HG02973 (cell line): Measurements from ENCODE around the gene CROCC2.

Experiments
- ATAC-seq: cut with Tn5 transposase; IDR thresholded peaks from one replicate; pipeline ENCODE4 v1.9.1; 2021; ENCODE audit warnings: moderate library complexity; ENCODE audit not compliant: unreplicated experiment

CROCC2 gene

DNA sequence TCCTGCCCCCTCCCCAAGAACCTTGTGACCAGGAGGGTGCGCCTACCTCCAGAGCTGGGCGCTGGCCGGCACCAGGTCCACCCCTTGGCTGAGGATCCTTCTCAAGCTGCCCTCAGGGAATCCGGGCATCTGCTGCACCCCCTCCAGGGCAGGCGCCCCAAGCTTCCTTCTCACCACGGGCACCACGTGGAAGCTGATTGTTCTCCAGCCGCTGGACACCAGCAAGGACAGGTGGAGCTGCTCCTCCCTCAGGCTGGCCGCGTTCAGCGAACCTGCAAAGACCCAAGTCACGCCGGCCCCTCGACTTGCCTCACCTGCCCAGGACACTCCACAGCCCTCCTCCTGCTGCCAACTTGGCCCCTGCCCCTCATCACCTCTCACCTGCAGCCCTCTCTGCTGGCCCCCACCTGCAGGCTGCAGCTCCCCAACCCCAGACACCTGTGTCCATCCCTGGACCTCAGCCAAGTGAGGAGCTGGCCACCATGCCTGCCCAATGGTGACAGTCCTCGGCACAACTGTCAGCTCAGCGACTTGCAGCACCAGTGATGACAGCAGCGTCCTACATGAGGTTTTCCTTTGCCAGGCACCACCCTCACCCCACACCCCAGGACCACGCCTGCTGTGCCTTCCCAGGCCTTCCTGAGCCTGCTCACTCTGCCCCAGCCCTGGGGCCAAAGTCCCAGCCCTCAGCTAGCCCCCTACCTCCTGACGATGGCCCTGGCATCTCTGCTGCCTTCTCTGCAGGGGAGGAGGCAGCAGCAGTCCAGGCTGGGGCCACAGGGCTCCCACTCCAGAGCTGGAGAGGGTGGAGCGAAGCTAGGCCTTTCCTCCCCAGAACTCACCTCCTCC is 14.4 kb upstream of the CROCC2 start:
- ATAC-seq: no peak

DNA sequence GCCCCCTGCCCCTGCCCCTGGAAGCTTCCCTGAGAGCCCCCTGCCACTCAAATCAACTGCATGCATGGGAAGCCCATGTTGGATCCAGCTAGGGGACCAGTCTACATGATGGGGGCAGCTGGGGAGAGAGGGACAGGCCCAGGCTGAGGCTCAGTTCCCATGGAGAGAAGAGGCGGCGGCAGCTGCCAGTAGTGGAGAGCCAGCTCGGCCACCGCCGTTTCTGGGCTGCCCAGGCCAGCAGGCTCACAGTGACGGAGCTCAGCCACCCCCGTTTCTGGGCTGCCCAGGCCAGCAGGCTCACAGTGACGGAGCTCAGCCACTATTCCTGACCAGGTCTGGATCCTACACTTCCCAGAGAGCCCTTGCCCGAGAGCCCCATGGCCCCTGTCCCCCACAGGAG is 13.8 kb upstream of the CROCC2 start:
- ATAC-seq: no peak

DNA sequence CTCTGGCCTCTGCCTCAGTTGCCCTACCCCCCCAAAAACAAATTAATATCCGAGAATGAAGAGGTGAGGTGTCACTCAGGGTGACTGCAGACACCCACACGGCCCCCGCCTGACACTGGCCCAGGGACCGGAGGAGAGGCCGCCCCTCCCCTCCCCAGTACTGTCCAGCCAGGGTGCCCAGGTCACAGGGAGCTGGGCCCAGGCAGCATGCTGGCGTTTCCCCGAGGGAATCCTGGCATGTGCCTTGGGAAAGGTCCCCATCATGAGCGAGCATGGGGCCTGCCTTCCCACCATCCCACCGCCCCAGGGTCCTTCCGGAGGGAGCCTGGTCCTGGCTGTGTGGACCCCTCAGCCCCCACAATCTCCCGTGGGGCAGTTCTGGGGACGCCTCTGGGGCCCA is 13.2 kb upstream of the CROCC2 start:
- ATAC-seq: no peak

DNA sequence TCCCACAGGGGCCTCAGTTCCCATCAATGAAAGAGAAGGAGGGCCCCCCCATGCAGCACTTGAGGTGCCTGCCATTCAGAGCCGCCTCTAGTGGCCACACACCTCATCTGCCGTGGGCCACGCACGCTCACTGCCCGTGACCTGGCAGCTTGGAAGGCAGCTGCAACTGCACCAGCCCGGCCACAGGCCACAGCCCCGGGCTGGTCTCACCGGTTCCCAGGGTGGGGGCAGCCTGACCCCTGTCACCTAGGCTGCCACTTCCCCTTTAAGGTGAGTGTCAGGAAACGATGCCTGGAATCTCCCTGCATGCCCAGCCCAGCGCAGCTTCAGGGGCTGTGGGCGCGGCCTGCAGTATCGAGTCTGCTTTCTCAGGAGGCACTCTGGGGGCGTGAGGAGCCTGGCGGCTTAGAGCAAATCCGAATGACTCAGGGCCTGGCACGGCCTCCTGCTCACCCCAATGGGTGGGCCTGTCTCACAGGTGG is 12.7 kb upstream of the CROCC2 start:
- ATAC-seq: no peak

DNA sequence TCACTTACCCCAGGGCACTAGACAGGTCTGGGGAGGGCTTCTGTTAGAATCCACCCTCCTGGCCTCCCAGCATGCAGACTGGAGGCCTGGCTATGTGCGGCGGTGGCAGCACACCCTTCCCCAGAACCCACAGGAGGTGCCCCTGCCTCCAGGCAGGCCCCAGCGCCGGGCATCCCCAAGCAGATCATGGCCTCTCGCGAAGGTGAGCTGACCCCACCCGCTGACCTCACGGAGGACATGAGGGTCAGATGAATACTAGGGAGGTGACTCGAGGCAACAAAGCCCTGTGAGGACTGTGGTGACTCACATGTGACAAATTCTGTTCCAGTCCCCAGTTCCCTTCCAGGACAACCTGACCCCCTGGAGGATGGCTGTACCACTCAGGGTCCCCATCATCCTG is 12.1 kb upstream of the CROCC2 start:
- ATAC-seq: no peak

DNA sequence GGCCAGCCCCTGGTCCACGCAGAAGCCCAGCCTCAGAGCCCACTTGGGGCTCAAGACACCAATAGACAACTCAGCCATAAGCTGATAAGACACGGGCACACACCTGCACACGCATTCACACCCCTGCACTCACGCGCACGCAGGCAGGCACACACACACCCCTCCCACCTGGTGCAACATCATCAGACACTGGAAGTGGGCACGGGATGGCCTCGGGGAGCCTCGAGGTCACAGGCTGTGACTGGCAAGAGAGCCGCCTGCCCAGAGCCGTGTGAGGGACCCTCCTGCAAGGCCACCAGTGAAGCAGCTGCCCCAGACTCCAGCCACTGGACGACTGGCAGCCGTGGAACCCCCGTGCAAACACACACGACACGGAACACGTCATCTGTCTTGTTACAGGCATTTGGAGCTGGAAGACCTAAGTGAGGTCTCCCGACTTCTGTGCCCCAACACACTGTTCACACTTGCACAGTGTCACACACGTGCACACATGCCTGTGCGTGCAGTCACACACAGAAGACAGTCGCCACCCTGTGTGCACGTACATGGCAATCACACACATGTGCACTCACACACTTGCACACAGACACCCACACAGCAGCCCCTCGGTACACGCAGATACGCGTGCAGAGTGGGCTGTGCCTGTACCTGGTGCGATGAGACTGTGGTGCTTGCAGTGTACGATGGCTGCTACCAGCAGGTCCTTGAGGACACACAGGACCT is 11.1 kb upstream of the CROCC2 start:
- no peak for ATAC-seq

DNA sequence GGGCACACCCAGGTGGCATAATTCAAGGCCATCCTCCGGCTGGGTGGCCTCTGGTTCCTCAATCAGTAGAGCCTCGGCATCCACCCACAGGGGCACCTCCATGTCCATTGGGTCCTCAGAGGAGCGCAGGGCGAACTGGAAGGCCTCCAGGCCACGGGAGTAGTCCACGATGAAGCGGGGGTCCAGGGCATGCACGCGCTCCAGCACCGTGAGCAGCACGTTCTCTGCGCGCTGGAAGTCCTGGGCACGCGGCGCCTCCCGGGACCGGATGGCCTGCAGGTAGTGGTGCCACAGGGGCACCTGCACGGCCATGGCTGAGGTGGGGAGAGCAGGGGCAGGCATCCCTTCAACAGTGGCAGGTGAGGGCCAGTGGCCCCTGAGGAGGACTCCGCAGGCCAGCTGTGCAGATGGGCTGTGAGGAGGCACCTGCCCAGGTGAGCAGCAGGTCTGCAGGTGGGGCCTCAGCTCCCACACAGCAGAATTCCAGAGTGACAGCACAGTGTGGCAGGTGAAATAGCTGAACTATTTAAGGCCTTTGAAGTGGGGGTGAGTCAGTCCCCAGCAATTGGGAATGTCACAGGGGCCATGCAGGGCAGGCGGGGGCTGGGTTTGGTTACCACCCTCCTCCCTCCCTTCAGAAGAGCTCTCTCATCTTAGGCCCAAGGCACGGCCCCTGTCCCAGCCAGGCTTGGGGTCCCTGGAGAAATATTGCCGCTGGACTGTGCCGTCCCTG is 10.3 kb upstream of the CROCC2 start, which contains the start of gene MAB21L4:
TSS of gene MAB21L4 (minus strand) at position 501 of the 733 bp plus-strand sequence. CDS start at position 342, 159 bp downstream.
- no peak for ATAC-seq

DNA sequence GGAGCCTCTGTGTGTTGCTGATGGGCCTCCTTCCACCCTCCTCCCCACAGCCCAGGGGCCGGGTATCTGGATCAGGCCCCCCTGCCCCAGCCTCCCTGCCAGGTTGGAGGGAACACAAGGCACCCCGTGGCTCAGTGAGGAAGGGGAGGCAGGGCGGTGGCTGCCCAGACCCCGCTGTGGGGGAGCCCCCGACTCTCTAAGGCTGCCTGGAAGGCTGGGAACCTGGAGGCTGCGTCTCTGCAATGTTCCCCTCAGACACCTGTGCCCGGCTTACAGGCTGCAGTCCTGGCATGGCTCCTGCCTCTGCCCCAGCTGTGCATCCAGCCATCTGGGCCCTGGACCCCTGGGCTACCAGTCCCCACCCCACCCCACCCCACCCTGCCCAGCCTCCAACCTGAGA is 9.7 kb upstream of the CROCC2 start:
- ATAC-seq: no peak

DNA sequence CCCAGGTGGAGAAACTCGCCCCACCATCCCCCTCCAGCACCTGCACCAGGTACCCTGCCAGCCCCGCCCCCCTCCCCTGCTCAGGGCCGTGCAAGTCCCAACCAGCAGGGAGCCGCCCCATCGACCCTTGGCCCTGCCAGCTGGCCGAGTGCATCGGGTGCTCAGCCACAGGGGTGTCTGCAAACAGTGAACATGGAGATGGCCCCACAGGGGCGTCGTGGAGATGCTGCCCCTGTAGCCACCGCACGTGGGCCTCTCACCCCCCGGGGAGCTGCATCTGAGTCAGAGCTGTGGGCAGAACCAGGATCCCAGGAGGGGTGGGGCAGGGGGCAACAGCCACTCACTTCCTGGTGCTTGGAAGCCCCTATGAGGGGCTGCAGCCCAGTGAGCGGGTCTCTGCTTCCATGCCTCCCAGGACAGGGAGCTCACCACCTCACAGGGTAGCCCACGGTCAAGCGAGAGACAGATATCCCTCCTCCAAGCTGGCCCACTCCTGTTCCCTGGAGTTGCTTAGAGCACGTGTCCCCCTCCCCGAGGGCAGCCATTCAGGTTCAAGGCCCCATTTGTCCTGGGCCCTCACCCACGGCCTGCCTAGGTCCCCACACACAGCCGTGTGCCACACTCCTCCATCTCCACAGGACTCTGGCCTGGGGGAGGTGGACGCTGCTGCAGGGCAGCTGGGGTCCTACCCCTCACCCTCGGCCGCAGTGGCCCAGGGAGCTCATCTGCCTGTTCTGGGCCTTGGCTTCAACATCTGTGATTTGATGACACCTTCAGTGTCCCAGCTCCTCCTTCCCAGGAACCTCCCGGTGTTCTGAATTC is 9.1 kb upstream of the CROCC2 start:
- ATAC-seq: no peak

DNA sequence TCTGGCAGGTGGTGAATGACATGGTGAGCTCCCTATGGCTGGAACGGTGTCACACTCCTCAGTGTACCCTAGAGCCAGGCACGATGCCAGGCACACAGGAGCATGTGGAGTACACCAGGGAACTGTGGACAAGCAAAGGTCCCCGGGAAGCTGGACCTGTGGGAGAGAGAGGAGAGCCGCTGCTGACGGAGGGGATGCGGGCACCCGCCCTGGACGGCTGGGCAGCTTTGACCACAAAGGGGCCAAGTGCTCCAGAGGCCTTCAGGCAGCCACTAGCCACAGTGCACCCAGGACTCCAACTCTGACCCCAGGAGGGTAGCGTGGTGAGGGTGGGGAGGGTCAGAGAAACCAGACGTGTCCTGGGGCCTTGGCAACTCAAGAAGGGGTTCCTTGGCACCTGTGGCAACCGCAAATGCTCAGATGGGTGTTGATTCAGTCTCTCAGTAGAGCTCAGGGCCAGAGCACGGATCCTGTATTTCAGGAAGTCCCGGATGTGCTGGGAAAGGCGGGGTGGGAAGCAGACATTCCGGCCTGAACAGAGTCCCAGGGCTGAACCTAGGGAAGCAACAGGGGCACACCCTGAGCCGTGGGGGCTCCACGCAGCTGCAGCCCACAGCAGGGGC is 7.9 kb upstream of the CROCC2 start:
- ATAC-seq: no peak

DNA sequence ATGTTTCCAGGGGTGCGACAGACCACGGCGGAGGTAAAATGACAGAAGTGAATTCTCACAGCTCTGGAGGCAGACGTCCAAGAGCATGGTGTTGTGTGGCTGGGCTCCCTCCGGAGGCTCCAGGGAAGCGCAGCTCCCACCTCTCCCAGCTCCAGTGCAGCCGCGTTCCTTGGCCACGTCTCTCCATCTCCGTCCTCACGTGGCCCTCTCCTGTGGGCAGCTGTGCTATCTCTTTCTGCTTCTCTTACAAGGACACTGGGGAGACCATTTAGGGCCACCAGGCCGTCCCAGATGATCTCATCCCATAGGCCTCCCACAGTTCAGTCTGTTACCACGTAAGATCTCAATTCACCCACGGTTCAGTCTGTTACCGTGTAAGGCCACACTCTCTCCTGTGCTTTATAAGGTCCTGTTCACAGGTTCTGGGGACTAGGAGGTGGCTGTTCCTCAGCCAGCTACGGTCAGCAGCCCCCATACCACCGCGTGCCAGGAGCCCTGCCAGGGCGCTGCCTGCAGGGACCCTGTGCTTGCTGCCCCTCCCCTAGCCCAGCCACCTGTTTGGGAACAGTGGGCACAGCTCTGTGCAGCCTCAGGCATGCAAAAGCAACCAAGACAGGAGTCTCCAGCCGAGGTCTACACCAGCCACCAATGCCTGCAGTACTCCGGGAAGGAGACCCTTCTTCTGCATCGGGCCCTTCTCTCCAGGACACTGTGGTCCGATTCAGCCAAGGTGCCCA is 7.2 kb upstream of the CROCC2 start:
- no peak for ATAC-seq

DNA sequence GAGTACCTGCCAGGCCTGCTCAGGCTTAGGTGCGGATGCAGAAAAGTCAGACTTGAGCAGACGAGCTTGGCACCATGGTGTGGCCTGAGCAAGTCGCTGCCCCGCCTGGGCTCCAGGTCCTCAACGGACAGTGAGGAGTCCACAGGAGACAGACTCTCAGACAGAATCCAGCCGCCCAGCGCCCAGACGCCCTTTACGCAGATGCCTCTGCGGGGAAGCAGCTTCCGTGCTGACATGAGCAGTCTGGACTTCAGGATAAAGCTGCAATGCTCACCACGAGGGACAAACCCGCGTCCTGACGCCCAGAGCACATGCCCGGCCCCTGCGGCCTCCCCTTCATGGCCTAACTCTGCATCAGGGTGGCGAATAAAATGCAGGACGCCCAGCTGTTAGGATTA is 6.7 kb upstream of the CROCC2 start:
- ATAC-seq: no peak

DNA sequence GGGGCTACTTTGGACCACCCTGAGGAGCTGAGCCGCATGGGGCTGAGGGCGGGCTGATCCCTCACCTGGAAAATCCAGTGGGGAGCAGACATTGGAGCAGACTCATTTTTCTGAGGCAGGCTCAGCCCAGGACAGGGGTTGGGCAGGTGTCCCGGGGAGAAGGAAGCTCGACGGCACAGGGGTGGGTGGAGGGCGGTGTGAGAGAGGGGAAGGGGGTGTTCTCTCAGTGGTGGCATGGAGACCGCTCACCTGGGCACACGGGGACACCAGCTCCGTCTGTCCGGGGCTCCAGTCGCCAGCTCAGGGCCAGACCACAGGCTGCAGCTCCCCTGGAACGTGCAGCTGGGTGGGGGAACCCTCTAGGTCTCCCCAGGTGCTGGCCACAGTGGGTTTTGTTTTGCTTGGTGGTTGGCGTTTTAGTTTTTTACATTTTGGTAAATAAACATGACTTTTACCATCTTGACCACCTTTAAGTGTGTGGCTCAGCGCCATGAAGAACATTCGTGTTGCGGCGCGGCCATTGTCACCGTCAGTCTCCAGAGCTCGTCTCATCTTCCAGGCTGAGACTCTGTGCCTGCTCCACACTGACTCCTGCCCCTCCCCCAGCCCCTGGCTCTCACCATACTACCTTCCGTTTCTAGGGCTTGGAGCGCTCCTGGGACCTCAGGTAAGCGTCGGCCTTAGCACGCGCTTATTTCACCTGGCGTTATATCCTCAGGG is 5.8 kb upstream of the CROCC2 start:
- ATAC-seq: no peak

DNA sequence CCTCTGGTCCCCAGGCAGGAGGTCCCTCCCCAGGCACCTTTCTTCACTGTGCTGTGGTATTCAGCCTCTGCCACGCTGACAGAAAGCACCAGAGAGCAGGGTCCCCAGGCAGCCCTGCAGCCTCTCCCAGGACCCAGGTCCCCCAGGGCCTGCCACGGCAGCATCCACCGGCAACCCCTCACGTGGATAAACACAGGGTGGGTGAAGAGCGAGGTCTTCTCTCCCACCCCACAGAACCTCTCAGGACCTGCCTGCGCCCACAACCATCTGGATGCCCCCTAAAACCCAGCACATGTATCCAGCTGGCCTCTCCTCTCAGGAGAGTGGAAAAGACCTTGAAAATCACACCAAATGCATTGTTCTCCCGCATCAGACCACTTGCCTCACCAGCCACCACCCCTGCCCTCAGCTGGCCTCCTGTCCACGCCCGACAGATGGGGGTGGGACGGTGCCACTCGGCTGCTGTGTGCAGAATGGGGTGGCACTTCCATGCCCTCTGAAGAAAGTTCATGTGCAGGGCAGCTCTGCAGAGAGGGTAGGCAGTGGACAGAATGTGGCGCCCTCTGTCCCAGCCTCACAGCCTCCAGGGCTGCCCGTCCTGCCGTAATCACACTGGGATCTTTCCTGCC is 4.0 kb upstream of the CROCC2 start:
- ATAC-seq: no peak

DNA sequence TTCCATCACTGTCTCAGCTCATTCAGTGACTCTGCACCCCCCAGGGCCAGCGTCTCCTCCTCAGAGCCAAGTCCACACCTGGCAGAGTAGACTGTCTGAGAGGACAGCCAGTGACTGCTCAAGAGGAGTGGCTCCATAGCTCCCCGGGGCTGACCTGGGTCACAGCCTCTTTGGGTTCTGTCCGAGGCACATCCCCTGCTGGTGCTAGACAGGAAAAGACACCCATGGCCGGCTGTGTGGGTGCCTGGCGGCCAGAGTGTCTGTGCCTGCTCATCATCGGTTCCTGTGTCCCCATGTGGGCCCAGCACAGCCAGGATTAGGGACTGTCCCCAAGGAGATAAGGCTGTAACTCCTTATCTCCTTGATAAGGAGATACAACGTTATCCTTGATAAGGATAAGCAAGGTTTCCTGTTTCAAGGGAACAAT is 3.5 kb upstream of the CROCC2 start:
- ATAC-seq: no peak

DNA sequence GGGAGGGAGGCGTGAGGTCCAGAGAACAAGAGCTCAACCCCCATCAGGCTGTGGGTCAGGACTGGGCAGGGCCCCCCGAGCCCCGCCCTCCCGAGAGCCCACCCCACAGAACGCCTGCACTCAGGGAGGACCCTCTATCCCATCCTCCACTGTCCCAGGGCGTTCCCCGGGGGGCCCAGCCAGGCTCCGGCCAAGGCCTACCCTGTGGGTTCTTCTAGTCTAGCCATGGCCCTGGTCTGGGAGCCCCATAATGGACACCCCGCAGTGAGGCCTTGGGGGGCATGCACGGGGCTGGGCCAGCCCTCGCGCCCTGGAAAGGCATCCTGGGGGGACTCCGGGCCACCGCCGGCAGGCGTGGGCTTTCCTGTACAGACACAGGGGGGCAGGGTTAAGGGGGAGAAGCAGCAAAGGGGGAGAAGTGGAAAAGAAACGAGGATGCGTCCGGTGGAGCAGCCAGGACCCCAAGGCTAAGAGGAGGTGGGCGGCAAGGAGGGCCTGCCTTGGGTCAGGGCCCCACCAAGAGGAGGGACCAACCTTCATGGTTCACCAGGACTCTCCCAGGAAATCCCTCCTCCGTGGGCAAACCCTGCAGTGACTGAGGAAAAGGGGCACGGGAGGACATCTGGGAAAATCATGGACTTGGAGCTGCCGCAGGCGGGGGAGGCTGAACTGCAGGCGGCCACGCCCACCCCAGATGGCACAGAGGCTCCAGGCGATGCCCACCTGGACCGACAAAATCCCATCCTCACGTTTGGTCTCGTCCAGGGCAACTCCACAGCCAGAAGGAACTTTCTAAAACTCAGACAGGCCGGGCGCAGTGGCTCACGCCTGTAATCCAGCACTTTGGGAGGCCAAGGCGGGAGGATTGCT is 2.7 kb upstream of the CROCC2 start:
- no peak for ATAC-seq
